Hepatocyte (in vitro differentiated cells): ENCODE results near the gene UCP3. TPM values are rescaled to one million over a fixed set of nuclear protein-coding genes. Genes with fewer than 3 reads are reported as not detected.

ENCODE experiments used
- DNase-seq: peaks from one replicate; pipeline ENCODE4 v3.0.0-alpha.2; 2016; ENCODE audit warnings: low spot score
- H2AFZ ChIP-seq: fragments of 200-600 bp; sonication (generic); 2 replicates; pipeline ENCODE4 v1.6.0; 2016; ENCODE audit warnings: antibody characterized with exemption, mild to moderate bottlenecking
- H3K27ac ChIP-seq: fragments of 200-600 bp; sonication (generic); 2 replicates; pipeline ENCODE4 v1.5.1; 2016; ENCODE audit warnings: mild to moderate bottlenecking
- H3K27me3 ChIP-seq: fragments of 200-600 bp; sonication (generic); 2 replicates; pipeline ENCODE4 v1.6.1; 2016
- H3K36me3 ChIP-seq: fragments of 200-600 bp; sonication (generic); replicated peaks from 2 replicates; pipeline ENCODE4 v1.5.1; 2016; ENCODE audit warnings: low read depth; ENCODE audit not compliant: insufficient read depth
- H3K4me1 ChIP-seq: fragments of 200-600 bp; sonication (generic); 2 replicates; pipeline ENCODE4 v1.5.1; 2016; ENCODE audit warnings: mild to moderate bottlenecking, moderate library complexity; ENCODE audit not compliant: insufficient read depth
- H3K4me2 ChIP-seq: fragments of 200-600 bp; sonication (generic); 2 replicates; pipeline ENCODE4 v1.6.0; 2016
- H3K4me3 ChIP-seq: fragments of 200-600 bp; sonication (generic); 2 replicates; pipeline ENCODE4 v1.5.1; 2016; ENCODE audit warnings: mild to moderate bottlenecking
- H3K79me2 ChIP-seq: fragments of 200-600 bp; sonication (generic); 2 replicates; pipeline ENCODE4 v1.6.0; 2017; ENCODE audit warnings: mild to moderate bottlenecking
- H3K9me2 ChIP-seq: fragments of 200-600 bp; sonication (generic); replicated peaks from 2 replicates; pipeline ENCODE4 v1.6.0; 2017; ENCODE audit warnings: mild to moderate bottlenecking; ENCODE audit not compliant: insufficient read depth
- H3K9me3 ChIP-seq: fragments of 200-600 bp; sonication (generic); 2 replicates; pipeline ENCODE4 v1.5.1; 2016; ENCODE audit warnings: low read depth, mild to moderate bottlenecking
- H4K20me1 ChIP-seq: fragments of 200-600 bp; sonication (generic); 2 replicates; pipeline ENCODE4 v1.6.0; 2016; ENCODE audit warnings: mild to moderate bottlenecking; ENCODE audit not compliant: insufficient read depth, poor library complexity, severe bottlenecking
- CTCF ChIP-seq: fragments of 200-600 bp; sonication (generic); IDR thresholded peaks from 2 replicates; pipeline ENCODE4 v1.5.1; 2016; ENCODE audit warnings: antibody characterized with exemption, mild to moderate bottlenecking; ENCODE audit not compliant: poor library complexity
- EZH2 ChIP-seq: fragments of 200-600 bp; sonication (generic); IDR thresholded peaks from 2 replicates; pipeline ENCODE4 v1.6.1; 2016; ENCODE audit warnings: antibody characterized with exemption, mild to moderate bottlenecking, borderline replicate concordance
- EZH2phosphoT487 ChIP-seq: fragments of 200-600 bp; sonication (generic); IDR thresholded peaks from one replicate; pipeline ENCODE4 v1.6.1; 2018; ENCODE audit warnings: antibody characterized with exemption, mild to moderate bottlenecking, low read depth, moderate library complexity; ENCODE audit not compliant: unreplicated experiment, severe bottlenecking
- WGBS: methylation state at CpG from one replicate; pipeline ENCODE4 v1.1.6; 2016; ENCODE audit warnings: low lambda C conversion rate; ENCODE audit errors: missing lambda C conversion rate; 5-methylcytosine and 5-hydroxymethylcytosine counted together
- polyA plus RNA-seq: library from polyadenylated mRNA; unstranded; fragments of >200 nt; fragmentation: Nextera tagmentation; extraction: Ambion mirVana; gene quantifications from 2 replicates; pipeline ENCODE4 v1.2.1, GENCODE V29; 2016
- total RNA-seq: library from RNA; depleted of rRNA; stranded (reverse); fragments of >200 nt; gene quantifications from 2 replicates; pipeline ENCODE4 v1.2.3, GENCODE V29; 2014

Gene UCP3
- total and polyA plus RNA-seq, 2 experiments from 2014 or later: 0.80 TPM; not detected in 1

- DNase-seq: no peak
- Histone ChIP-seq H3K9me2 (no peaks in the 10 kb centered on the region), H3K4me2 (no peak overlapping the region), H3K27ac (no peak overlapping the region), H3K4me1 (no peaks in the 10 kb centered on the region), H3K36me3 (no peaks in the 10 kb centered on the region), H2AFZ (no peak overlapping the region), H3K4me3 (no peak overlapping the region), H3K27me3 (no peaks in the 10 kb centered on the region), H3K79me2 (no peaks in the 10 kb centered on the region), H4K20me1 (no peaks in the 10 kb centered on the region), H3K9me3 (no peaks in the 10 kb centered on the region)
- 86% methylated on average over 7 of the region's 7 CpGs for WGBS
- TF ChIP-seq EZH2phosphoT487 (no peak), EZH2 (no peak), CTCF (no peak)
Observed at GRCh38 chr11:74006743-74007304, 2.1 kb downstream of the UCP3 start.

GRCh38 chr11:74005721-74006517 is 3.0 kb downstream of the UCP3 start:
- Histone ChIP-seq H3K79me2 (no peaks in the 10 kb centered on the region), H2AFZ (no peak overlapping the region), H3K36me3 (no peaks in the 10 kb centered on the region), H3K27ac (no peak overlapping the region), H4K20me1 (no peaks in the 10 kb centered on the region), H3K4me1 (no peaks in the 10 kb centered on the region), H3K9me2 (no peaks in the 10 kb centered on the region), H3K9me3 (no peaks in the 10 kb centered on the region), H3K4me2 (no peak overlapping the region), H3K27me3 (no peaks in the 10 kb centered on the region), H3K4me3 (no peak overlapping the region)
- TF ChIP-seq EZH2phosphoT487 (no peak), EZH2 (no peak), CTCF (no peak)
- 97% methylated on average over 28 of the region's 29 CpGs for WGBS
- DNase-seq: no peak

GRCh38 chr11:74004759-74005615 is 3.9 kb downstream of the UCP3 start:
- Histone ChIP-seq H3K4me3 (no peak overlapping the region), H3K9me3 (no peaks in the 10 kb centered on the region), H3K27me3 (no peaks in the 10 kb centered on the region), H3K4me2 (no peak overlapping the region), H4K20me1 (no peaks in the 10 kb centered on the region), H3K27ac (no peak overlapping the region), H2AFZ (no peak overlapping the region), H3K9me2 (no peaks in the 10 kb centered on the region), H3K36me3 (no peaks in the 10 kb centered on the region), H3K4me1 (no peaks in the 10 kb centered on the region), H3K79me2 (no peaks in the 10 kb centered on the region)
- WGBS: 85% methylated on average over 11 of the region's 11 CpGs
- no peak for DNase-seq
- TF ChIP-seq EZH2phosphoT487 (no peak), EZH2 (no peak), CTCF (no peak)
